BE2C (cell line): ENCODE results near the gene PDE9A.
"Not testable (repeated sequence)": the region's sequence is repeated elsewhere in the genome, so short reads cannot be mapped to it uniquely, and the experiment has no call there.

Source experiments
- DNase-seq: peaks from one replicate; pipeline ENCODE4 v3.0.0-alpha.2; 2020
- H3K27me3 ChIP-seq: fragments of 250-450 bp; sonication (Bioruptor Pico); 2 replicates; pipeline ENCODE4 v1.5.1; 2020; ENCODE audit warnings: mild to moderate bottlenecking
- H3K36me3 ChIP-seq: fragments of 250-450 bp; sonication (Bioruptor Pico); 2 replicates; pipeline ENCODE4 v1.5.1; 2020; ENCODE audit warnings: mild to moderate bottlenecking
- H3K4me1 ChIP-seq: fragments of 250-450 bp; sonication (Bioruptor Pico); 2 replicates; pipeline ENCODE4 v1.5.1; 2020
- H3K4me3 ChIP-seq: 2 replicates; pipeline ENCODE4 v1.5.1; 2011; ENCODE audit warnings: low read depth, low read length
- H3K9me3 ChIP-seq: fragments of 250-450 bp; sonication (Bioruptor Pico); 2 replicates; pipeline ENCODE4 v1.5.1; 2020
- CTCF ChIP-seq: IDR thresholded peaks from 2 replicates; pipeline ENCODE4 v1.5.1; 2012; ENCODE audit warnings: mild to moderate bottlenecking, low read depth, low read length

PDE9A gene

GRCh38 chr21:42704861-42705260 lies 51.4 kb downstream of the PDE9A start:
- Histone ChIP-seq H3K27me3 (no peaks in the 10 kb centered on the region), H3K4me1 (no peaks in the 10 kb centered on the region), H3K36me3 (no peaks in the 10 kb centered on the region), H3K9me3 (no peaks in the 10 kb centered on the region), H3K4me3 (no peak overlapping the region)
- no peak for TF ChIP-seq CTCF
- no peak for DNase-seq

- no peaks in the 10 kb centered on the region for H3K4me1 ChIP-seq
- DNase-seq, result no peak
- H3K9me3 ChIP-seq, result no peaks in the 10 kb centered on the region
- H3K36me3 ChIP-seq, result no peaks in the 10 kb centered on the region
- H3K4me3 ChIP-seq, result no peak overlapping the region
- no peak for TF ChIP-seq CTCF
- no peaks in the 10 kb centered on the region for H3K27me3 ChIP-seq
These were observed 51.9 kb downstream of the PDE9A start for GRCh38 chr21:42705346-42705745.

- DNase-seq, result no peak
- TF ChIP-seq CTCF, result no peak
- no peaks in the 10 kb centered on the region for H3K27me3 ChIP-seq
- H3K36me3 ChIP-seq, result no peaks in the 10 kb centered on the region
- H3K9me3 ChIP-seq, result no peaks in the 10 kb centered on the region
- no peak overlapping the region for H3K4me3 ChIP-seq
- H3K4me1 ChIP-seq, result no peaks in the 10 kb centered on the region
These were observed 52.4 kb downstream of the PDE9A start for GRCh38 chr21:42705746-42706374.

GRCh38 chr21:42706765-42707164 lies 53.3 kb downstream of the PDE9A start:
- TF ChIP-seq CTCF, result no peak
- no peaks in the 10 kb centered on the region for H3K27me3 ChIP-seq
- no peaks in the 10 kb centered on the region for H3K36me3 ChIP-seq
- H3K9me3 ChIP-seq, result no peaks in the 10 kb centered on the region
- no peak overlapping the region for H3K4me3 ChIP-seq
- no peaks in the 10 kb centered on the region for H3K4me1 ChIP-seq
- no peak for DNase-seq

- Histone ChIP-seq H3K4me3 (no peak overlapping the region), H3K27me3 (no peaks in the 10 kb centered on the region), H3K9me3 (no peaks in the 10 kb centered on the region), H3K36me3 (no peaks in the 10 kb centered on the region), H3K4me1 (no peaks in the 10 kb centered on the region)
- no peak for TF ChIP-seq CTCF
- no peak for DNase-seq
These were observed 53.9 kb downstream of the PDE9A start for GRCh38 chr21:42707207-42707830.

- no peaks in the 10 kb centered on the region for H3K36me3 ChIP-seq
- H3K4me1 ChIP-seq, result no peaks in the 10 kb centered on the region
- DNase-seq, result no peak
- no peak for TF ChIP-seq CTCF
- no peaks in the 10 kb centered on the region for H3K9me3 ChIP-seq
- no peaks in the 10 kb centered on the region for H3K27me3 ChIP-seq
- no peak overlapping the region for H3K4me3 ChIP-seq
These were observed 54.7 kb downstream of the PDE9A start for GRCh38 chr21:42708107-42708506.

- not testable (repeated sequence) for H3K4me1 ChIP-seq, H3K36me3 ChIP-seq, H3K9me3 ChIP-seq, H3K4me3 ChIP-seq, DNase-seq, H3K27me3 ChIP-seq
These were observed 55.5 kb downstream of the PDE9A start for GRCh38 chr21:42708916-42709315.
